K562 (cell line): ENCODE data around the gene RTP5. TPM values are rescaled to one million over a fixed set of nuclear protein-coding genes. Genes with fewer than 3 reads are reported as not detected.

Experiments used
- ATAC-seq: fragments of 200-7000 bp; cut with Tn5 transposase; 3 replicates; pipeline ENCODE4 v1.9.1; 2020; ENCODE audit warnings: moderate library complexity
- BruUV-seq: library from RNA; stranded (reverse); fragments of 400-500 nt; replicated peaks from 2 replicates; lab custom pipeline; 2021; lab: Mats Ljungman, UMichigan
- CTCF ChIA-PET: fragments of 300-600 bp; formaldehyde crosslinking; extraction: SDS; loops from one replicate; lab custom pipeline; 2021; ENCODE audit warnings: low intra/inter-chr PET ratio; lab: Yijun Ruan, JAX
- POLR2A ChIA-PET: fragments of 300-600, 350-650 bp; sonication (Branson Sonifier 250); formaldehyde crosslinking; extraction: SDS; loops from one replicate; lab custom pipeline; 2021; ENCODE audit warnings: antibody characterized with exemption, inconsistent platforms; lab: Yijun Ruan, JAX
- DNase-seq, 4 experiments: peaks; one replicate each; pipeline versions ENCODE4 v3.0.0 to v3.0.0-alpha.2; 2011 to 2018; ENCODE audit warnings: low spot score in 3 of 4, mixed read lengths in 3 of 4; ENCODE audit errors: extremely low read depth in 1 of 4
- FAIRE-seq: peaks from 2 replicates; lab custom pipeline; 2011; peaks lifted over from hg19 to GRCh38; lab: Jason Lieb, UNC
- H2AFZ ChIP-seq: 2 replicates; pipeline ENCODE4 v1.6.0; 2011; ENCODE audit warnings: low read depth, low read length, control low read depth, inconsistent platforms
- H3K27ac ChIP-seq: fragments of 200-600 bp; 3 replicates; pipeline ENCODE4 v1.8.0; 2011; ENCODE audit warnings: low read depth, mild to moderate bottlenecking, control low read depth, inconsistent platforms, low read length, moderate library complexity, mixed read lengths; ENCODE audit errors: extremely low read depth
- H3K27me3 ChIP-seq, 2 experiments: fragments of 300-600 bp in 1 of 2; 2 replicates in 1 of 2; 3 replicates in 1 of 2; pipeline versions ENCODE4 v1.6.0 to v1.8.0; 2011; ENCODE audit warnings: inconsistent platforms in 2 of 2, low read length in 2 of 2, mild to moderate bottlenecking in 1 of 2, mixed read lengths in 1 of 2, moderate library complexity in 1 of 2; ENCODE audit not compliant: control insufficient read depth in 2 of 2, insufficient read depth in 2 of 2
- H3K36me3 ChIP-seq: fragments of 300-600 bp; 3 replicates; pipeline ENCODE4 v1.8.0; 2011; ENCODE audit warnings: mild to moderate bottlenecking, low read length, inconsistent platforms; ENCODE audit not compliant: control insufficient read depth, insufficient read depth
- H3K4me1 ChIP-seq, 2 experiments: fragments of 200-600 bp in 1 of 2; replicated peaks in 1 of 2; 2 replicates in 1 of 2; 3 replicates in 1 of 2; pipeline versions ENCODE4 v1.5.1 to v1.8.0; 2011; ENCODE audit warnings: inconsistent platforms in 2 of 2, low read length in 2 of 2, mild to moderate bottlenecking in 1 of 2, mixed read lengths in 1 of 2, moderate library complexity in 1 of 2; ENCODE audit not compliant: control insufficient read depth in 2 of 2, insufficient read depth in 2 of 2
- H3K4me2 ChIP-seq: 2 replicates; pipeline ENCODE4 v1.6.1; 2011; ENCODE audit warnings: low read length, control low read depth, inconsistent platforms, mixed read lengths; ENCODE audit not compliant: insufficient read depth
- H3K4me3 ChIP-seq: fragments of 200-600 bp; sonication (generic), shearing (Covaris generic); 2 replicates; pipeline ENCODE4 v1.5.1; 2016; ENCODE audit warnings: control low read depth, inconsistent platforms
- H3K79me2 ChIP-seq: fragments of 200-600 bp; 3 replicates; pipeline ENCODE4 v1.8.0; 2011; ENCODE audit warnings: low read length, inconsistent platforms; ENCODE audit not compliant: control insufficient read depth, insufficient read depth
- H3K9ac ChIP-seq, 2 experiments: 2 replicates each; pipeline versions ENCODE4 v1.6.0 to v1.6.1; 2011; ENCODE audit warnings: low read depth in 2 of 2, low read length in 2 of 2, control low read depth in 1 of 2, inconsistent platforms in 1 of 2, mild to moderate bottlenecking in 1 of 2, mixed read lengths in 1 of 2; ENCODE audit not compliant: insufficient read depth in 1 of 2
- H3K9me1 ChIP-seq: one replicate; pipeline ENCODE4 v1.6.0; 2011; ENCODE audit warnings: inconsistent platforms, mild to moderate bottlenecking, low read length, moderate library complexity; ENCODE audit not compliant: control insufficient read depth, insufficient read depth
- H3K9me3 ChIP-seq: replicated peaks from 2 replicates; pipeline ENCODE4 v1.5.1; 2011; ENCODE audit warnings: low read depth, low read length, inconsistent platforms; ENCODE audit not compliant: control insufficient read depth, insufficient read depth
- H4K20me1 ChIP-seq: replicated peaks from 2 replicates; pipeline ENCODE4 v1.6.1; 2011; ENCODE audit warnings: low read length, inconsistent platforms, mixed read lengths; ENCODE audit not compliant: control insufficient read depth, insufficient read depth
- BACH1 ChIP-seq: fragments of 200-800 bp; sonication (Bioruptor generic); IDR thresholded peaks from 2 replicates; pipeline ENCODE4 v1.6.1; 2016; ENCODE audit warnings: missing genetic modification characterization, missing compliant biosample characterization
- BHLHE40 ChIP-seq: IDR thresholded peaks from 2 replicates; pipeline ENCODE4 v1.6.1; 2011; ENCODE audit warnings: low read length, improper control_type of control experiment
- CBFA2T3 ChIP-seq: fragments of 450-650 bp; IDR thresholded peaks from 2 replicates; pipeline ENCODE4 v1.6.1; 2017
- CREM ChIP-seq: IDR thresholded peaks from 2 replicates; pipeline ENCODE4 v1.6.1; 2014; ENCODE audit warnings: antibody characterized with exemption, low read depth
- E2F8 ChIP-seq: fragments of 450-650 bp; IDR thresholded peaks from 2 replicates; pipeline ENCODE4 v1.7.1; 2018; ENCODE audit warnings: mild to moderate bottlenecking, low read depth; ENCODE audit not compliant: partially characterized antibody
- HMG20A ChIP-seq: fragments of 450-650 bp; formaldehyde crosslinking; conservative IDR thresholded peaks from 2 replicates; pipeline ENCODE4 v1.4.0; 2020; ENCODE audit warnings: mild to moderate bottlenecking, mixed read lengths
- HNRNPLL ChIP-seq: fragments of 200-400 bp; formaldehyde crosslinking; IDR thresholded peaks from 2 replicates; pipeline ENCODE4 v1.6.1; 2017; ENCODE audit warnings: low read length, low read depth, mild to moderate bottlenecking; ENCODE audit not compliant: poor library complexity, severe bottlenecking
- NR2C2 ChIP-seq, 2 experiments: fragments of 200-800 bp in 1 of 2; sonication (Bioruptor generic) in 1 of 2; sonication (generic) in 1 of 2; formaldehyde crosslinking in 1 of 2; IDR thresholded peaks; 2 replicates each; pipeline versions ENCODE4 v1.6.1 to v1.8.0; 2016 to 2022; ENCODE audit warnings: mild to moderate bottlenecking in 1 of 2, missing compliant biosample characterization in 1 of 2, missing genetic modification characterization in 1 of 2, missing genetic modification reagents in 1 of 2
- PPARD ChIP-seq: fragments of 250-450 bp; sonication (Bioruptor Pico); IDR thresholded peaks from 2 replicates; pipeline ENCODE4 v1.8.0; 2022; ENCODE audit warnings: inconsistent platforms, mild to moderate bottlenecking, moderate library complexity
- PURB ChIP-seq: sonication (generic); formaldehyde crosslinking; IDR thresholded peaks from 2 replicates; pipeline ENCODE4 v1.9.0; 2021; ENCODE audit warnings: low read depth, mild to moderate bottlenecking, missing genetic modification reagents
- TBL1XR1 ChIP-seq, 2 experiments: IDR thresholded peaks; 2 replicates each; pipeline ENCODE4 v1.6.1; 2012; ENCODE audit warnings: improper control_type of control experiment in 2 of 2, low read length in 2 of 2, mild to moderate bottlenecking in 1 of 2
- ZNF146 ChIP-seq: IDR thresholded peaks from one replicate; pipeline ENCODE4 v1.6.1; 2018; ENCODE audit warnings: missing compliant biosample characterization; ENCODE audit not compliant: unreplicated experiment
- WGBS: fragments of 100-300 bp; shearing (Covaris generic); methylation state at CpG from one replicate; pipeline ENCODE4 v1.1.6; 2016; ENCODE audit warnings: low coverage, mixed read lengths; ENCODE audit not compliant: insufficient coverage; ENCODE audit errors: missing lambda C conversion rate; 5-methylcytosine and 5-hydroxymethylcytosine counted together
- in situ Hi-C: fragments of 300-500 bp; cut with MboI; formaldehyde crosslinking; loops from 4 replicates; pipeline ENCODE4 v1.15.0; 2018; ENCODE audit warnings: inconsistent platforms, mixed read lengths
- intact Hi-C: fragments of 100-400 bp; cut with micrococcal nuclease; formaldehyde crosslinking; loops from 2 replicates; pipeline ENCODE4 v1.14.2; 2022
- polyA plus RNA-seq, 8 experiments: library from polyadenylated mRNA; depleted of rRNA in 4 of 8; stranded (reverse) in 5 of 8; unstranded in 3 of 8; fragments of >200 nt; fragmentation: Nextera tagmentation in 2 of 8; fragmentation: Illumina TruSeq in 1 of 8; extraction: Ambion mirVana in 2 of 8; extraction: Trizol in 1 of 8; gene quantifications; 2 replicates each; pipeline versions ENCODE4 v1.2.1 to v1.2.3, GENCODE V29; 2011 to 2014; ENCODE audit warnings: inconsistent platforms in 1 of 8, missing spikeins in 1 of 8
- total RNA-seq, 7 experiments: library from RNA; depleted of rRNA in 6 of 7; stranded (reverse); fragments of >200 nt in 6 of 7; fragmentation: Illumina TruSeq in 2 of 7; extraction: Trizol in 2 of 7; gene quantifications; 2 replicates each; pipeline versions ENCODE4 v1.2.1 to v1.2.3, GENCODE V29; 2011 to 2021; ENCODE audit warnings: low replicate concordance in 1 of 7

Gene RTP5
- total and polyA plus RNA-seq, 9 of the 15 experiments (the other 6 are each of a cell fraction or from before 2014, with no cell fraction given), result not detected

GRCh38 chr2:241891988-241892298, 22.4 kb downstream of the RTP5 start:
- no peaks in the 10 kb centered on the region for H3K79me2 ChIP-seq
- no peak overlapping the region for H2AFZ ChIP-seq
- H3K9me3 ChIP-seq, result no peaks in the 10 kb centered on the region
- DNase-seq (no peak), ATAC-seq (no peak), FAIRE-seq (no peak)
- no peak overlapping the region for H3K27ac ChIP-seq
- 65% methylated on average over 3 of the region's 3 CpGs for WGBS
- H3K36me3 ChIP-seq, result no peaks in the 10 kb centered on the region
- H3K9me1 ChIP-seq, result peaks cover 4% of the 10 kb centered on the region
- BruUV-seq, result no TSS peak
- H3K4me1 ChIP-seq, result peaks cover 14 to 42% of the 10 kb centered on the region in 2 experiments
- no peak for TF ChIP-seq HNRNPLL
- CTCF ChIA-PET, result no interaction called here
- POLR2A ChIA-PET, result no interaction called here
- no peaks in the 10 kb centered on the region; the same call in 1 of the 2 replicates for H4K20me1 ChIP-seq
- no peaks in the 10 kb centered on the region; a peak in 1 of 5 replicates for H3K27me3 ChIP-seq
- in situ Hi-C loops, result no loop called here
- H3K9ac ChIP-seq, result peak overlapping the region in 1 of 2 experiments; percentile 32; a peak in 1 of 4 replicates
- H3K4me2 ChIP-seq, result no peak overlapping the region
- H3K4me3 ChIP-seq, result no peak overlapping the region
- intact Hi-C loops, result no loop called here

- H4K20me1 ChIP-seq, result no peaks in the 10 kb centered on the region; the same call in 1 of the 2 replicates
- no peaks in the 10 kb centered on the region; a peak in 1 of 5 replicates for H3K27me3 ChIP-seq
- CTCF ChIA-PET, result no interaction called here
- no peak overlapping the region for H2AFZ ChIP-seq
- H3K4me1 ChIP-seq, result peaks cover 14 to 42% of the 10 kb centered on the region in 2 experiments
- H3K79me2 ChIP-seq, result no peaks in the 10 kb centered on the region
- intact Hi-C loops (no loop called here), in situ Hi-C loops (no loop called here)
- POLR2A ChIA-PET, result no interaction called here
- peak overlapping the region in 1 of 2 experiments; percentile 32; a peak in 1 of 4 replicates for H3K9ac ChIP-seq
- no TSS peak for BruUV-seq
- peak; percentile 100 for ATAC-seq
- H3K36me3 ChIP-seq, result no peaks in the 10 kb centered on the region
- DNase-seq, result peak; percentile 81 to 88 (median 84)
- no peaks in the 10 kb centered on the region for H3K9me3 ChIP-seq
- FAIRE-seq, result peak; percentile 96
- WGBS, result 14% methylated on average over 18 of the region's 22 CpGs
- H3K9me1 ChIP-seq, result peaks cover 4% of the 10 kb centered on the region
- no peak overlapping the region for H3K27ac ChIP-seq
- peak overlapping the region; percentile 53; the same call in 1 of the 2 replicates for H3K4me2 ChIP-seq
- no peak overlapping the region for H3K4me3 ChIP-seq
- TF ChIP-seq E2F8 (no peak), ZNF146 (no peak), HMG20A (no peak), CBFA2T3 (peak; percentile 88), PPARD (CRISPR knock-in tag) (no peak), TBL1XR1 (IDR thresholded peaks at IDR 0.05; ENCODE audit: low read length in 2 of 2) (peak in 1 of 2 experiments; percentile 77; a peak in 1 of 4 replicates), PURB (CRISPR knock-in tag) (no peak), BHLHE40 (peak; percentile 51), CREM (0 out of 2 replicates have a peak, but pooled peaks have one; percentile 12), BACH1 (tag) (no peak), NR2C2 (CRISPR knock-in tag; IDR thresholded peaks at IDR 0.05) (peak; percentile 94), NR2C2 (tag; IDR thresholded peaks at IDR 0.05) (peak; percentile 96)
Observed at GRCh38 chr2:241892299-241893137, 23.0 kb downstream of the RTP5 start.
